GM12801 (cell line): ENCODE measurements around the gene ARID1B.

Source experiments
- CTCF ChIP-seq: IDR thresholded peaks from one replicate; pipeline ENCODE4 v1.5.1; 2011; ENCODE audit warnings: control low read depth; ENCODE audit not compliant: insufficient read length; ENCODE audit errors: extremely low read depth

The ARID1B gene

GRCh38 chr6:156822747-156823206 is 45.6 kb downstream of the ARID1B start:
- no peak for TF ChIP-seq CTCF

DNA sequence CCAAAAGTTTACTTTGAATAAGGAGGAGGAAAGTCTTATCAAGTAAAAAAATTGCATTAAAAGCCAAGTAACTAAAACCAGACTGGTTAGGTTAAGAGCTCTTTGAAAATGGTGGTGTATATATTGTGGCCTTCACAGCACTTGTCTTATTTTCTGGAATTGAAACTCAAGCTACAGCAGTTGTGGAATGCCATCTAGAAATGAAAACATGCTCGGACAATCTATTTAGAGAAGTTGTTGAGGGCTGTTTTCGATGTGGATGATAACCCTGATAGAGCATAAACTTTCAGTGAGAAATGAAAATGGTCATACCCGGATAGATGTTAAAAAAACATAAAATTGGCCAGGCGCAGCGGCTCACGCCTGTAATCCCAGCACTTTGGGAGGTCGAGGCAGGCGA is 47.0 kb downstream of the ARID1B start:
- TF ChIP-seq CTCF, result no peak

DNA sequence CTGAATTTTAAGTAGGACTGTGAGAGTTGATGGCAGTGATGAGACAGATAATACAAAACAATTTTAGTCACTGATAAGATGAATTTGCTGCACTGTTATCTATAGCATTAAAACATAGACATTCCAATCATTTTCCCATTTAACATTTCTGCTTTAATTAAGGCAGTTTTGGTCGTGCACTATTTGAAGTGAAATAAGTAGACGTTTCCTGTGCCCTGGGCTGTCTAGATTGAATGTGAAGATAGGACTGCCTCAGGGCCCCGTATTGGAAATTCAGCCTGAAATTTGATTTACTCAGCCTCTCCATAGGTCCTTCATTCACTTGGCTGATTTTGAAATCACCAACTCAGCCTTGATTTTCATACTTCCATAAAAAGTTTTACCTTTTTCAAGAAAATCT is 48.3 kb downstream of the ARID1B start:
- TF ChIP-seq CTCF, result no peak

DNA sequence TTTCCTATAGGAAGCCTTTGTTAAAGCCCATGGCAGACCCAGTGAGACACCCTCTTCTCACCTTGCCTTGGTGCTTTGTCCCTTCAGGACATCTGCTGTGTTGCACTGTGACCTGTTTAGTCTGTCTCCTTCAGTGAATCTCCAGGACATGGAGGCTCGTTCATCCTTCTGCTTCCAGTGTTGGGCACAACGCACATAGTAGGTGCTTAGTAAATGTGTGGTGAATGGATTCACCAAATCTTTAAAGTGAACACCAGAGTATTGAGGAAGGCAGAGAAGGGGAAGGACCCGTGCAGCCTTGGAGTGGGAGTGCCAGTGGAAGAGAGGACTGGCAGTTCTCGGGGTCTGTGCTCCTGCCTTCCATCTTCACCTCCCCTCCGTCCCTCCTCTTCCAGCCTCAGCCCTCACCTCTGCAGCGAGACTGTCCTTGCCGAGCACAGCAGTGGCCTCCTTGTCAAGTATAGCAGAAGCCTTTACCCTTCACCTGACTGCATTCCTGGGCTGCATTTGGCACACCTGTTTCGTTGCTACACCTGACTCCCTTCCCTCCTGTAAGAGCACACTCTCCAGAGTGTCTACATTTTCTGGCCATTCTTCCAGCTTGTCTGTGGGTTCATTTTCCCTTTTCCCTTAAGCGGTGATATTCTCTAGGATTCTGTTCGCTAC is 49.2 kb downstream of the ARID1B start:
- TF ChIP-seq CTCF, result no peak

- no peak for TF ChIP-seq CTCF
These were observed 50.2 kb downstream of the ARID1B start for GRCh38 chr6:156827382-156827781.

- no peak for TF ChIP-seq CTCF
These were observed 51.1 kb downstream of the ARID1B start for GRCh38 chr6:156828280-156828703.

DNA sequence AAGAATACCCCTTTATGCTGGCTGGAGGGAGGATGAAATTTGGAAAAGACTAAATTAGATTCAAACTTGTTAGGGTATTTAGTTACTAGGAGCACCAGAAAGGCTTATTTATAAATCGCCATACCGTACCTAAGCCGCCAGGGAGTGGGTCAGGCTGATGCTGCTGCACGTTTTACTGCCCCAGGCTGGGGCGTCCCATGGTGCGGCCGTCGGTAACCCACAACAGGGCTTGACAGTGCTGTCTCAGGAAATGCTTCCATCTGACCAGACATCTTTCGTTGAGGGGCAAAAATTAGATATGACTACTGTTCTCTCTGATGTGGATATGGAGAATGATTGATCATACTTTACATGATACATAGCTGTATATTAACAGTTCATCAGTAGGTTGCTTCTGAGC is 52.9 kb downstream of the ARID1B start:
- TF ChIP-seq CTCF, result no peak
